HepG2 (cell line): Measurements from ENCODE around the gene UNKL. TPM values are rescaled to one million over a fixed set of nuclear protein-coding genes. Genes with fewer than 3 reads are reported as not detected.

Source experiments
- CHD4 ChIP-seq: fragments of 200-600 bp; sonication (generic); IDR thresholded peaks from 2 replicates; pipeline ENCODE4 v1.7.0; 2017; ENCODE audit warnings: mild to moderate bottlenecking, low read length, borderline replicate concordance
- CSRNP1 ChIP-seq: sonication (generic); formaldehyde crosslinking; IDR thresholded peaks from 2 replicates; pipeline ENCODE4 v1.8.1; 2023; ENCODE audit warnings: mild to moderate bottlenecking, missing genetic modification reagents
- DNMT3B ChIP-seq: conservative IDR thresholded peaks from 2 replicates; pipeline ENCODE4 v1.6.1; 2016; ENCODE audit warnings: missing biosample characterization, control low read depth
- NPAS2 ChIP-seq: sonication (generic); formaldehyde crosslinking; IDR thresholded peaks from 2 replicates; pipeline ENCODE4 v1.8.0; 2022; ENCODE audit warnings: mild to moderate bottlenecking, missing genetic modification reagents, borderline replicate concordance
- PHF5A ChIP-seq: IDR thresholded peaks from one replicate; pipeline ENCODE4 v1.6.1; 2018; ENCODE audit warnings: low read depth, missing genetic modification reagents; ENCODE audit not compliant: unreplicated experiment
- RNF219 ChIP-seq: sonication (generic); formaldehyde crosslinking; IDR thresholded peaks from 2 replicates; pipeline ENCODE4 v1.5.0; 2020; ENCODE audit warnings: mild to moderate bottlenecking, missing genetic modification reagents
- SCMH1 ChIP-seq: sonication (generic); formaldehyde crosslinking; IDR thresholded peaks from 2 replicates; pipeline ENCODE4 v1.9.0; 2021; ENCODE audit warnings: missing genetic modification reagents, mild to moderate bottlenecking, borderline replicate concordance
- TBL1XR1 ChIP-seq: fragments of 150-350 bp; IDR thresholded peaks from 2 replicates; pipeline ENCODE4 v1.6.1; 2014; ENCODE audit warnings: borderline replicate concordance, low read length; ENCODE audit not compliant: partially characterized antibody
- ZBTB10 ChIP-seq: sonication (generic); formaldehyde crosslinking; IDR thresholded peaks from 2 replicates; pipeline ENCODE4 v1.4.0; 2020; ENCODE audit warnings: missing genetic modification reagents, borderline replicate concordance
- ZBTB2 ChIP-seq: sonication (generic); formaldehyde crosslinking; IDR thresholded peaks from 2 replicates; pipeline ENCODE4 v1.8.0; 2022; ENCODE audit warnings: low read depth, missing genetic modification reagents
- ZBTB38 ChIP-seq: sonication (generic); formaldehyde crosslinking; IDR thresholded peaks from 2 replicates; pipeline ENCODE4 v1.5.1; 2020; ENCODE audit warnings: mild to moderate bottlenecking, missing genetic modification reagents
- ZBTB7A ChIP-seq: sonication (generic); formaldehyde crosslinking; IDR thresholded peaks from 2 replicates; pipeline ENCODE4 v1.8.0; 2022; ENCODE audit warnings: mild to moderate bottlenecking, missing genetic modification reagents
- ZFP36L1 ChIP-seq: sonication (generic); formaldehyde crosslinking; IDR thresholded peaks from 2 replicates; pipeline ENCODE4 v1.8.0; 2022; ENCODE audit warnings: mild to moderate bottlenecking, missing genetic modification reagents, moderate library complexity
- ZNF180 ChIP-seq: sonication (generic); formaldehyde crosslinking; IDR thresholded peaks from 2 replicates; pipeline ENCODE4 v1.4.0; 2020; ENCODE audit warnings: low read depth, missing genetic modification reagents, borderline replicate concordance
- ZNF256 ChIP-seq: sonication (generic); formaldehyde crosslinking; conservative IDR thresholded peaks from 2 replicates; pipeline ENCODE4 v1.4.0; 2020; ENCODE audit warnings: missing genetic modification reagents
- ZNF335 ChIP-seq: sonication (generic); formaldehyde crosslinking; IDR thresholded peaks from 2 replicates; pipeline ENCODE4 v1.4.0; 2020; ENCODE audit warnings: missing genetic modification reagents
- ZNF414 ChIP-seq: sonication (generic); formaldehyde crosslinking; IDR thresholded peaks from 2 replicates; pipeline ENCODE4 v1.5.0; 2020; ENCODE audit warnings: missing genetic modification reagents
- polyA plus RNA-seq, 8 experiments: library from polyadenylated mRNA; depleted of rRNA in 3 of 8; stranded (reverse) in 7 of 8; unstranded in 1 of 8; fragments of >200 nt; fragmentation: Illumina TruSeq in 4 of 8; extraction: Trizol in 4 of 8; gene quantifications; 2 replicates each; pipeline versions ENCODE4 v1.2.1 to v1.2.3, GENCODE V29; 2011 to 2016; ENCODE audit warnings: low read depth in 4 of 8, missing spikeins in 1 of 8, mixed read lengths in 1 of 8; ENCODE audit not compliant: insufficient read depth in 1 of 8
- total RNA-seq, 5 experiments: library from RNA; depleted of rRNA; stranded (reverse); fragments of >200 nt; fragmentation: Illumina TruSeq; extraction: Trizol; gene quantifications; 2 replicates each; pipeline ENCODE4 v1.2.3, GENCODE V29; 2016; ENCODE audit warnings: low read depth in 1 of 5

The UNKL gene
- total and polyA plus RNA-seq, 2 of the 13 experiments (the other 11 are each of a cell fraction or from before 2014, with no cell fraction given): 10.4 to 17.6 TPM

- no peak for TF ChIP-seq ZBTB7A (CRISPR knock-in tag)
- no peak for TF ChIP-seq TBL1XR1
- TF ChIP-seq SCMH1 (CRISPR knock-in tag): no peak
- TF ChIP-seq PHF5A (CRISPR knock-in tag): no peak
- no peak for TF ChIP-seq RNF219 (CRISPR knock-in tag)
- no peak for TF ChIP-seq DNMT3B (CRISPR knock-in tag)
- TF ChIP-seq ZNF335 (CRISPR knock-in tag): no peak
- no peak for TF ChIP-seq CSRNP1 (CRISPR knock-in tag)
- no peak for TF ChIP-seq NPAS2 (CRISPR knock-in tag)
- TF ChIP-seq ZNF180: no peak
- TF ChIP-seq ZBTB10: no peak
- TF ChIP-seq ZBTB38 (CRISPR knock-in tag): no peak
- TF ChIP-seq ZFP36L1: no peak
- no peak for TF ChIP-seq ZNF256 (CRISPR knock-in tag)
- no peak for TF ChIP-seq CHD4
- TF ChIP-seq ZNF414: 0 out of 2 replicates have a peak, but pooled peaks have one; percentile 17
- no peak for TF ChIP-seq ZBTB2
These were observed 71.7 kb downstream of the UNKL start (continued) for GRCh38 chr16:1342526-1343427.
